ENCODE measurements around the gene KCNIP1.

KCNIP1 gene

GRCh38 chr5:170501361-170501760, 2.5 kb upstream of the KCNIP1 start:
- Histone ChIP-seq H3K79me1 (replicated peaks; ENCODE audit: low read length, poor library complexity, severe bottlenecking) (no peaks in the 10 kb centered on the region), H2AFZ (ENCODE audit: low read depth, low read length) (no peak overlapping the region), H3K14ac (ENCODE audit: low read length in 2 of 2) (no peak overlapping the region), H3K36me3 (ENCODE audit: control insufficient read depth in 1 of 2, insufficient read depth in 2 of 2, low read depth in 1 of 2, low read length in 2 of 2) (no peaks in the 10 kb centered on the region), H2BK120ac (ENCODE audit: low read depth, low read length) (no peak overlapping the region), H2AK5ac (ENCODE audit: low read length, severe bottlenecking) (no peak overlapping the region), H4K8ac (ENCODE audit: low read length) (no peak overlapping the region), H3K4me2 (ENCODE audit: low read length, poor library complexity, severe bottlenecking) (no peak overlapping the region), H3K27me3 (ENCODE audit: control insufficient read depth in 1 of 2, insufficient read depth in 1 of 2, low read length in 2 of 2) (peaks cover 0 to 93% of the 10 kb centered on the region in 2 experiments), H3K18ac (ENCODE audit: low read depth in 1 of 2, low read length in 2 of 2) (no peak overlapping the region), H3K9ac (ENCODE audit: low read length) (no peak overlapping the region), H2BK12ac (ENCODE audit: low read length in 2 of 2) (no peak overlapping the region), H3K27ac (ENCODE audit: low read length, poor library complexity, severe bottlenecking) (no peak overlapping the region), H3K4me3 (ENCODE audit: insufficient read depth in 1 of 2, low read depth in 1 of 2, low read length in 2 of 2) (no peak overlapping the region), H4K91ac (ENCODE audit: low read length) (no peak overlapping the region), H3K23ac (ENCODE audit: low read length in 2 of 2) (no peak overlapping the region), H3K4me1 (ENCODE audit: control insufficient read depth, insufficient read depth, low read depth, low read length) (peaks cover 24% of the 10 kb centered on the region), H3K9me3 (ENCODE audit: control insufficient read depth, low read length) (no peaks in the 10 kb centered on the region), H2BK15ac (ENCODE audit: low read depth, poor library complexity, severe bottlenecking) (no peak overlapping the region), H2BK5ac (ENCODE audit: low read depth, low read length, poor library complexity, severe bottlenecking) (no peak overlapping the region), H3K4ac (ENCODE audit: low read depth in 1 of 2, low read length in 2 of 2) (no peak overlapping the region)
- 85% methylated on average over 1 of the region's 1 CpG for WGBS
- DNase-seq, result no peak

DNA sequence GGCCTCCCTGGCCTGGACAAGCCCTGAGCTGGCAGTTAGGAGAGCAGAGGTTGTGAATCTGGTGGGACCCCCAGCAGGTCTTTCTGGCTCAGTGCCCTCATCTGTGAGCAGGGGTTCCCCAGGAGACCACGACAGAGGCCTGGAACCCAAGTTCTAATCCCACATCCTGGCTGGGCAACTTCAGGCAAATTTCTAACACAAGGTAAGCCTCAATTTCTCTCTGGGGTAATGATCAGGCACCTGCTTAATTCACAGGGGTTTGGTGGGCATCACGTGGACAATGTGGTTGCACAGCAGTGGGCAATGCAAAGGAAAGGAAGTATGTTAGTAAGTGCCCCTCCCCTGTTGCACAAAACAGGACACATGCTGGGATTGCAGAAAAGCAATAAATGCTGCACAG, 1.9 kb upstream of the KCNIP1 start:
- Histone ChIP-seq H3K36me3 (ENCODE audit: control insufficient read depth in 1 of 2, insufficient read depth in 2 of 2, low read depth in 1 of 2, low read length in 2 of 2) (peaks cover 0 to 4% of the 10 kb centered on the region in 2 experiments), H3K27me3 (ENCODE audit: control insufficient read depth in 1 of 2, insufficient read depth in 1 of 2, low read length in 2 of 2) (peaks cover 0 to 93% of the 10 kb centered on the region in 2 experiments), H2BK5ac (ENCODE audit: low read depth, low read length, poor library complexity, severe bottlenecking) (no peak overlapping the region), H2AK5ac (ENCODE audit: low read length, severe bottlenecking) (peak overlapping the region; percentile 46), H3K4me1 (ENCODE audit: control insufficient read depth, insufficient read depth, low read depth, low read length) (peaks cover 29% of the 10 kb centered on the region), H3K79me1 (replicated peaks; ENCODE audit: low read length, poor library complexity, severe bottlenecking) (peaks cover 3% of the 10 kb centered on the region), H3K4ac (ENCODE audit: low read depth in 1 of 2, low read length in 2 of 2) (no peak overlapping the region), H3K14ac (ENCODE audit: low read length in 2 of 2) (no peak overlapping the region), H3K9me3 (ENCODE audit: control insufficient read depth, low read length) (no peaks in the 10 kb centered on the region), H3K9ac (ENCODE audit: low read length) (no peak overlapping the region), H2BK15ac (ENCODE audit: low read depth, poor library complexity, severe bottlenecking) (no peak overlapping the region), H3K4me2 (ENCODE audit: low read length, poor library complexity, severe bottlenecking) (no peak overlapping the region), H4K8ac (ENCODE audit: low read length) (no peak overlapping the region), H4K91ac (ENCODE audit: low read length) (no peak overlapping the region), H2AFZ (ENCODE audit: low read depth, low read length) (no peak overlapping the region), H3K4me3 (ENCODE audit: insufficient read depth in 1 of 2, low read depth in 1 of 2, low read length in 2 of 2) (no peak overlapping the region), H3K27ac (ENCODE audit: low read length, poor library complexity, severe bottlenecking) (no peak overlapping the region), H3K18ac (ENCODE audit: low read depth in 1 of 2, low read length in 2 of 2) (no peak overlapping the region), H2BK12ac (ENCODE audit: low read length in 2 of 2) (no peak overlapping the region), H2BK120ac (ENCODE audit: low read depth, low read length) (no peak overlapping the region), H3K23ac (ENCODE audit: low read length in 2 of 2) (no peak overlapping the region)
- 86% methylated on average over 2 of the region's 2 CpGs for WGBS
- DNase-seq, result no peak

- Histone ChIP-seq H3K27ac (ENCODE audit: low read length, poor library complexity, severe bottlenecking) (no peak overlapping the region), H2BK12ac (ENCODE audit: low read length in 2 of 2) (no peak overlapping the region), H2BK15ac (ENCODE audit: low read depth, poor library complexity, severe bottlenecking) (no peak overlapping the region), H3K9ac (ENCODE audit: low read length) (no peak overlapping the region), H2AK5ac (ENCODE audit: low read length, severe bottlenecking) (peak overlapping the region; percentile 40), H4K91ac (ENCODE audit: low read length) (no peak overlapping the region), H3K27me3 (ENCODE audit: control insufficient read depth in 1 of 2, insufficient read depth in 1 of 2, low read length in 2 of 2) (peaks cover 0 to 81% of the 10 kb centered on the region in 2 experiments), H3K79me1 (replicated peaks; ENCODE audit: low read length, poor library complexity, severe bottlenecking) (peaks cover 3% of the 10 kb centered on the region), H3K4me1 (ENCODE audit: control insufficient read depth, insufficient read depth, low read depth, low read length) (peaks cover 29% of the 10 kb centered on the region), H2BK120ac (ENCODE audit: low read depth, low read length) (no peak overlapping the region), H2AFZ (ENCODE audit: low read depth, low read length) (no peak overlapping the region), H3K9me3 (ENCODE audit: control insufficient read depth, low read length) (no peaks in the 10 kb centered on the region), H3K4ac (ENCODE audit: low read depth in 1 of 2, low read length in 2 of 2) (no peak overlapping the region), H3K18ac (ENCODE audit: low read depth in 1 of 2, low read length in 2 of 2) (no peak overlapping the region), H2BK5ac (ENCODE audit: low read depth, low read length, poor library complexity, severe bottlenecking) (peak overlapping the region; percentile 33), H3K23ac (ENCODE audit: low read length in 2 of 2) (no peak overlapping the region), H3K4me2 (ENCODE audit: low read length, poor library complexity, severe bottlenecking) (peak overlapping the region; percentile 84), H3K4me3 (ENCODE audit: insufficient read depth in 1 of 2, low read depth in 1 of 2, low read length in 2 of 2) (peak overlapping the region in 1 of 2 experiments; percentile 76), H4K8ac (ENCODE audit: low read length) (no peak overlapping the region), H3K14ac (ENCODE audit: low read length in 2 of 2) (no peak overlapping the region), H3K36me3 (ENCODE audit: control insufficient read depth in 1 of 2, insufficient read depth in 2 of 2, low read depth in 1 of 2, low read length in 2 of 2) (peaks cover 0 to 4% of the 10 kb centered on the region in 2 experiments)
- 84% methylated on average over 21 of the region's 23 CpGs for WGBS
- no peak for DNase-seq
Observed at GRCh38 chr5:170504616-170505266, 921 bp downstream of the KCNIP1 start.

DNA sequence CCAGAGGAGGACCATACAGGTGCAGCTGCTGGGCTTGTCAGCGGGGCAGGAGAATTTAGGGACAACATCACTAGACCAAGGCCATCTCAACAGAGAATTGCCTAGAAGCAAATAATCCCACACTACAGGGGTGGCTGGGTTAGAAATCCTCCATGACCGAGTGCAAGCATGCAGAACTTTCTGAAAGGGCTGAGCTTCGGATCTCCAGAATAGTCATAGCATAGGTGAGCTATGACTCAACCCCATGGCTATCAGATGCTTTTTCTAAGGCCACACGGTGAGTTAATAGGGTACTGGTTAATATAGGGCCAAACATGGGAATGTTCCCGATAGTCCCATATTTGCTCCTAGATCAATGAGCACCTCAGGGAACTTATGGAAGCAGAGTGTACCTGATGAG, 4.2 kb downstream of the KCNIP1 start:
- H3K9me3 ChIP-seq (ENCODE audit: control insufficient read depth, low read length), result no peaks in the 10 kb centered on the region
- H2BK12ac ChIP-seq (ENCODE audit: low read length in 2 of 2), result no peak overlapping the region
- peak overlapping the region; percentile 84 for H3K27ac ChIP-seq (ENCODE audit: low read length, poor library complexity, severe bottlenecking)
- H3K4me1 ChIP-seq (ENCODE audit: control insufficient read depth, insufficient read depth, low read depth, low read length), result peaks cover 29% of the 10 kb centered on the region
- no peak overlapping the region for H2BK15ac ChIP-seq (ENCODE audit: low read depth, poor library complexity, severe bottlenecking)
- no peak overlapping the region for H3K23ac ChIP-seq (ENCODE audit: low read length in 2 of 2)
- H3K36me3 ChIP-seq (ENCODE audit: control insufficient read depth in 1 of 2, insufficient read depth in 2 of 2, low read depth in 1 of 2, low read length in 2 of 2), result peaks cover 0 to 8% of the 10 kb centered on the region in 2 experiments
- H3K14ac ChIP-seq (ENCODE audit: low read length in 2 of 2), result no peak overlapping the region
- H3K27me3 ChIP-seq (ENCODE audit: control insufficient read depth in 1 of 2, insufficient read depth in 1 of 2, low read length in 2 of 2), result peaks cover 0 to 57% of the 10 kb centered on the region in 2 experiments
- no peak overlapping the region for H3K4me3 ChIP-seq (ENCODE audit: insufficient read depth in 1 of 2, low read depth in 1 of 2, low read length in 2 of 2)
- DNase-seq, result no peak
- H4K91ac ChIP-seq (ENCODE audit: low read length), result no peak overlapping the region
- H4K8ac ChIP-seq (ENCODE audit: low read length), result no peak overlapping the region
- peak overlapping the region; percentile 31 for H2BK5ac ChIP-seq (ENCODE audit: low read depth, low read length, poor library complexity, severe bottlenecking)
- no peak overlapping the region for H3K4ac ChIP-seq (ENCODE audit: low read depth in 1 of 2, low read length in 2 of 2)
- no peak overlapping the region for H2BK120ac ChIP-seq (ENCODE audit: low read depth, low read length)
- no peak overlapping the region for H3K18ac ChIP-seq (ENCODE audit: low read depth in 1 of 2, low read length in 2 of 2)
- H3K79me1 ChIP-seq (replicated peaks; ENCODE audit: low read length, poor library complexity, severe bottlenecking), result peaks cover 21% of the 10 kb centered on the region
- H2AFZ ChIP-seq (ENCODE audit: low read depth, low read length), result no peak overlapping the region
- 75% methylated on average over 5 of the region's 5 CpGs for WGBS
- peak overlapping the region; percentile 79 for H2AK5ac ChIP-seq (ENCODE audit: low read length, severe bottlenecking)
- H3K4me2 ChIP-seq (ENCODE audit: low read length, poor library complexity, severe bottlenecking), result peak overlapping the region; percentile 57
- no peak overlapping the region for H3K9ac ChIP-seq (ENCODE audit: low read length)
